ENCODE results near the gene GRID2. TPM values are rescaled to one million over a fixed set of nuclear protein-coding genes. Genes with fewer than 3 reads are reported as not detected.
"Not testable (repeated sequence)": the region's sequence is repeated elsewhere in the genome, so short reads cannot be mapped to it uniquely, and the experiment has no call there.

GRID2 gene
- total RNA-seq, 2 donors from 2014 or later, result 27.3 to 40.4 TPM

DNA sequence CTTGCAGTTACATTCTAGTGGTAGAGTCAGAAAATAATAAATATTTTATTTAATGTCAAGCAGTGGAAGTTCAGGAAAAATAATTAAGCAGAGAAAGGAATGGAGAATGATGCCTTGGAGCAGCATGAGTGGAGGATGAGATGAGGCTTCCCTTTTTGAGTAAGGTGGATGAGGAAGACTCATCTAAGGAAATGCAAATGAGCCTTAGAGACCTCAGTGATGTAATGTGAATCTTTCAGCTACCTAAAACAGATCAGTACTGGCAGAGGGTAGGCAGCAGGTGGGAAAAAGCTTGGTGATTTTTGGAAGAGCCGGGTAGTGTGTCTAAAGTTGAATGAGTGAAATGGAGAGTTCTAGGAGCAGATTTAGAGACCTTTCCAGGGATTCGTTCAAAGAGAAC, 118.2 kb downstream of the GRID2 start:
- H3K36me3 ChIP-seq (ENCODE audit: control insufficient read depth, insufficient read depth, low read length), result no peaks in the 10 kb centered on the region
- Mint-ChIP-seq H3K4me1 (peaks cover 7% of the 10 kb centered on the region), H3K4me3 (no peak overlapping the region), H3K9me3 (no peaks in the 10 kb centered on the region), H3K27me3 (ENCODE audit: insufficient read depth) (no peaks in the 10 kb centered on the region), H3K27ac (no peak overlapping the region), H3K36me3 (ENCODE audit: low read depth) (no peaks in the 10 kb centered on the region)
- TF ChIP-seq, protein P1, sequence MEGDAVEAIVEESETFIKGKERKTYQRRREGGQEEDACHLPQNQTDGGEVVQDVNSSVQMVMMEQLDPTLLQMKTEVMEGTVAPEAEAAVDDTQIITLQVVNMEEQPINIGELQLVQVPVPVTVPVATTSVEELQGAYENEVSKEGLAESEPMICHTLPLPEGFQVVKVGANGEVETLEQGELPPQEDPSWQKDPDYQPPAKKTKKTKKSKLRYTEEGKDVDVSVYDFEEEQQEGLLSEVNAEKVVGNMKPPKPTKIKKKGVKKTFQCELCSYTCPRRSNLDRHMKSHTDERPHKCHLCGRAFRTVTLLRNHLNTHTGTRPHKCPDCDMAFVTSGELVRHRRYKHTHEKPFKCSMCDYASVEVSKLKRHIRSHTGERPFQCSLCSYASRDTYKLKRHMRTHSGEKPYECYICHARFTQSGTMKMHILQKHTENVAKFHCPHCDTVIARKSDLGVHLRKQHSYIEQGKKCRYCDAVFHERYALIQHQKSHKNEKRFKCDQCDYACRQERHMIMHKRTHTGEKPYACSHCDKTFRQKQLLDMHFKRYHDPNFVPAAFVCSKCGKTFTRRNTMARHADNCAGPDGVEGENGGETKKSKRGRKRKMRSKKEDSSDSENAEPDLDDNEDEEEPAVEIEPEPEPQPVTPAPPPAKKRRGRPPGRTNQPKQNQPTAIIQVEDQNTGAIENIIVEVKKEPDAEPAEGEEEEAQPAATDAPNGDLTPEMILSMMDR (conservative IDR thresholded peaks at IDR 0.05), result no peak
- H3K27ac ChIP-seq (ENCODE audit: low read depth, low read length), result no peak overlapping the region
- DNase-seq, result no peak
- no peaks in the 10 kb centered on the region for H3K27me3 ChIP-seq (ENCODE audit: control insufficient read depth, insufficient read depth, low read length, poor library complexity, severe bottlenecking)
- H3K9me3 ChIP-seq (ENCODE audit: control insufficient read depth, low read length), result no peaks in the 10 kb centered on the region
- no peaks in the 10 kb centered on the region for H3K4me1 ChIP-seq (ENCODE audit: control insufficient read depth, insufficient read depth, low read length)
- WGBS, 2 experiments (ENCODE audit: insufficient coverage in 1 of 2, insufficient read length in 1 of 2), result 57 to 73% methylated on average over 2 of the region's 2 CpGs
- no peak overlapping the region for H3K9ac ChIP-seq (ENCODE audit: extremely low read depth, low read length, poor library complexity, severe bottlenecking)
- H3K4me3 ChIP-seq (ENCODE audit: low read length), result no peak overlapping the region

DNA sequence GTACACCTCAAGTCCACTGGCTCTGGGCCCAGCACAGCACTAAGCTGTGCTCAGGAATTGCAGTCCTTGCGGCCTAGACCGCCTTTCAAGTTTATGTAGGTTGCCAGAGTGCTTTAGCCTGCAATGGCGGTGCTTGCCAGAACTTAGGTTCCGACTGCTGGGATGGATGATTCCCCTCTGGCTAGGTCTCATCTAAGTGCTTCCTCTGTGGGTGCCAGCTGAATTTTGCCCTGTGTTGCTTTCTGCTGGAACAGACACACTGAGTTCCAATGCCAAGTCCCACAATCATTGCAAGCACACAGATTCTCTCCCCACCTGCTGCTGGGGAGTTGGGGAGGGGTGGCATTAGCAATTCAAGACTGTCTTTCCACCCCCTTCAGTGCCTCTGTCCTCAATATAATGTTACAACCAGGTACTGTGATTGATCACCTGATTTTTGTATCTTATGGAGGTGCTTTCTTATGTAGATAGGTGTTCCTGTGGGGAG, 129.5 kb downstream of the GRID2 start:
- peaks cover 4% of the 10 kb centered on the region for H3K36me3 ChIP-seq (ENCODE audit: control insufficient read depth, insufficient read depth, low read length)
- peaks cover 1% of the 10 kb centered on the region for H3K27me3 Mint-ChIP-seq (ENCODE audit: insufficient read depth)
- H3K27ac Mint-ChIP-seq, result no peak overlapping the region
- TF ChIP-seq, protein P1 (conservative IDR thresholded peaks at IDR 0.05), result no peak
- no peak overlapping the region for H3K4me3 Mint-ChIP-seq
- no peak overlapping the region for H3K27ac ChIP-seq (ENCODE audit: low read depth, low read length)
- H3K9me3 ChIP-seq (ENCODE audit: control insufficient read depth, low read length), result peaks cover 24% of the 10 kb centered on the region
- WGBS, 2 experiments (ENCODE audit: insufficient coverage in 1 of 2, insufficient read length in 1 of 2), result 94 to 98% methylated on average over 4 of the region's 4 CpGs
- H3K4me1 ChIP-seq (ENCODE audit: control insufficient read depth, insufficient read depth, low read length), result no peaks in the 10 kb centered on the region
- peak; percentile 61 for DNase-seq
- H3K4me1 Mint-ChIP-seq, result peaks cover 5% of the 10 kb centered on the region
- H3K36me3 Mint-ChIP-seq (ENCODE audit: low read depth), result peaks cover 42% of the 10 kb centered on the region
- H3K9me3 Mint-ChIP-seq, result peaks cover 40% of the 10 kb centered on the region
- no peaks in the 10 kb centered on the region for H3K27me3 ChIP-seq (ENCODE audit: control insufficient read depth, insufficient read depth, low read length, poor library complexity, severe bottlenecking)
- H3K9ac ChIP-seq (ENCODE audit: extremely low read depth, low read length, poor library complexity, severe bottlenecking), result no peak overlapping the region
- H3K4me3 ChIP-seq (ENCODE audit: low read length), result no peak overlapping the region

DNA sequence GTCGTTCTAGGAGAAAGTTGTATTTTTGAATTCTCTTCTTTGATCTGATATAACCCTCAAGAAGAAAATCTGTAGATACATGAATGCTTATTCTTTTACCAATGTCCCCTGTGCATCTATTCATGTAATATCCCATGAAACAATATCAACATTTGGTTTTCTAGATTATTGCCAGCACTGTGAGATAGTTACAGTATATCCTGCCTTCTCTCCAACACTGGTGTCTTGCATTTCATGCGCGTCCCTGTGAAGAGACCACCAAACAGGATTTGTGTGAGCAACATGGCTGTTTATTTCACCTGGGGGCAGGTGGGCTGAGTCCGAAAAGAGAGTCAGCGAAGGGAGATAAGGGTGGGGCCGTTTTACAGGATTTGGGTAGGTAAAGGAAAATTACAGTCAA, 135.0 kb downstream of the GRID2 start:
- Mint-ChIP-seq H3K27ac (peak overlapping the region; percentile 79), H3K36me3 (ENCODE audit: low read depth) (peaks cover 18% of the 10 kb centered on the region), H3K4me1 (peaks cover 35% of the 10 kb centered on the region), H3K4me3 (peak overlapping the region; percentile 94)
- DNase-seq, result peak; percentile 50
- 50% methylated on average over 6 of the region's 6 CpGs; no CpG with 5 or more reads in 1 of the 2 experiments for WGBS, 2 experiments (ENCODE audit: insufficient coverage in 1 of 2, insufficient read length in 1 of 2)
- H3K9me3 ChIP-seq (ENCODE audit: control insufficient read depth, low read length); H3K4me1 ChIP-seq (ENCODE audit: control insufficient read depth, insufficient read depth, low read length); H3K27me3 Mint-ChIP-seq (ENCODE audit: insufficient read depth); H3K27me3 ChIP-seq (ENCODE audit: control insufficient read depth, insufficient read depth, low read length, poor library complexity, severe bottlenecking); H3K27ac ChIP-seq (ENCODE audit: low read depth, low read length); H3K9ac ChIP-seq (ENCODE audit: extremely low read depth, low read length, poor library complexity, severe bottlenecking); H3K4me3 ChIP-seq (ENCODE audit: low read length); H3K9me3 Mint-ChIP-seq; H3K36me3 ChIP-seq (ENCODE audit: control insufficient read depth, insufficient read depth, low read length): not testable (repeated sequence)

DNA sequence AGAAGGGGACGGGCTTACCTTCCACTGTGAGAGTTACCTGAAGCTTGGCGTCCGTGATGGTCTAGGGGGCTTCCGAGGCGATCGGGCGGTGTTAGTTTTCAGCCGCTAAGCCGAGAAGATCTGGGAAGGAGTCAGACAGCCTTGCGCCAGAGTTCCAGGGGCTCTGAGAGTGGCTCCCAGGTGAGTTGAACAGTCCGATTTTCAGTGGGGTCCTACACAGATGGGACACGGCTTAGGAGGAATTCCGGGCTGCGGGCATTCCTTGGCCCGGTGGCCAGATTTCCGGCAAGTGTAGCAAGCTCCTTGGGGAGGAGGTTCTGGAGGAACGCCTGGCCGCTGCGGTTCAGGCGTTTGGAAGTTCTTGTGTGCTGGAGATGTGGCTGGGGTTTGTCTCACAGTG, 138.4 kb downstream of the GRID2 start:
- DNase-seq, result peak; percentile 66
- Mint-ChIP-seq H3K4me3 (peak overlapping the region; percentile 94), H3K27ac (peak overlapping the region; percentile 99), H3K4me1 (peaks cover 62% of the 10 kb centered on the region)
- H3K36me3 ChIP-seq (ENCODE audit: control insufficient read depth, insufficient read depth, low read length); H3K9me3 Mint-ChIP-seq; H3K4me1 ChIP-seq (ENCODE audit: control insufficient read depth, insufficient read depth, low read length); H3K27ac ChIP-seq (ENCODE audit: low read depth, low read length); H3K9me3 ChIP-seq (ENCODE audit: control insufficient read depth, low read length); H3K27me3 ChIP-seq (ENCODE audit: control insufficient read depth, insufficient read depth, low read length, poor library complexity, severe bottlenecking); H3K36me3 Mint-ChIP-seq (ENCODE audit: low read depth); H3K27me3 Mint-ChIP-seq (ENCODE audit: insufficient read depth): not testable (repeated sequence)
- Histone ChIP-seq H3K9ac (ENCODE audit: extremely low read depth, low read length, poor library complexity, severe bottlenecking) (peak overlapping the region; percentile 63), H3K4me3 (ENCODE audit: low read length) (peak overlapping the region; percentile 80)
- WGBS, 2 experiments (ENCODE audit: insufficient coverage in 1 of 2, insufficient read length in 1 of 2), result 22 to 27% methylated on average over 10 to 16 of the region's 20 CpGs

DNA sequence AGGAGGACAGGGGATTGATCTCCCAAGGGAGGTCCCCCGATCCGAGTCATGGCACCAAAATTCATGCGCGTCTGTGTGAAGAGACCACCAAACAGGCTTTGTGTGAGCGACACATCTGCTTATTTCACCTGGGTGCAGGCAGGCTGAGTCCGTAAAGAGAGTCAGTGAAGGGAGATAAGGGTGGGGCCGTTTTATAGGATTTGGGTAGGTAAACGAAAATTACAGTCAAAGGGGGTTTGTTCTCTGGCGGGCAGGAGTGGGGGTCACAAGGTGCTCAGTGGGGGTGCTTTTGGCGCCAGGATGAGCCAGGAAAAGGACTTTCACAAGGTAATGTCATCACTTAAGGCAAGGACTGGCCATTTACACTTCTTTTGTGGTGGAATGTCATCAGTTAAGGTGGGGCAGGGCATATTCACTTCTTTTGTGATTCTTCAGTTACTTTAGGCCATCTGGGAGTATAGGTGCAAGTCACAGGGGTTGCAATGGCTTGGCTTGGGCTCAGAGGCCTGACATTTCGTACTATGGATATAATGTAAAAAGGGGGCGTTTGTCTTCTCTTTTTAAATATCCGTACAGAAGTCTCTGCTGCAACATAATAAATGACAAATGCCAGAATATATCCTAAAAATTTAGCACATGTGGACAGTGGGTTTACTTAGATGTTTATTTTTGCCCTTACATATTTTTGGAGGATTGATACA, 140.5 kb downstream of the GRID2 start:
- Mint-ChIP-seq H3K4me3 (peak overlapping the region; percentile 94), H3K27ac (peak overlapping the region; percentile 99), H3K4me1 (peaks cover 62% of the 10 kb centered on the region)
- H3K4me1 ChIP-seq (ENCODE audit: control insufficient read depth, insufficient read depth, low read length); H3K27ac ChIP-seq (ENCODE audit: low read depth, low read length); H3K27me3 ChIP-seq (ENCODE audit: control insufficient read depth, insufficient read depth, low read length, poor library complexity, severe bottlenecking); H3K36me3 ChIP-seq (ENCODE audit: control insufficient read depth, insufficient read depth, low read length); H3K27me3 Mint-ChIP-seq (ENCODE audit: insufficient read depth); H3K36me3 Mint-ChIP-seq (ENCODE audit: low read depth); H3K9me3 ChIP-seq (ENCODE audit: control insufficient read depth, low read length); H3K9me3 Mint-ChIP-seq: not testable (repeated sequence)
- peak; percentile 84 for DNase-seq
- peak overlapping the region; percentile 85 for H3K4me3 ChIP-seq (ENCODE audit: low read length)
- peak overlapping the region; percentile 55 for H3K9ac ChIP-seq (ENCODE audit: extremely low read depth, low read length, poor library complexity, severe bottlenecking)
- WGBS, 2 experiments (ENCODE audit: insufficient coverage in 1 of 2, insufficient read length in 1 of 2), result 35 to 43% methylated on average over 2 to 11 of the region's 13 CpGs
